ENCODE measurements around the gene NLGN4Y. TPM values are rescaled to one million over a fixed set of nuclear protein-coding genes. Genes with fewer than 3 reads are reported as not detected.

Gene NLGN4Y
- total RNA-seq, result 22.0 and 30.4 TPM in 2 replicates

DNA sequence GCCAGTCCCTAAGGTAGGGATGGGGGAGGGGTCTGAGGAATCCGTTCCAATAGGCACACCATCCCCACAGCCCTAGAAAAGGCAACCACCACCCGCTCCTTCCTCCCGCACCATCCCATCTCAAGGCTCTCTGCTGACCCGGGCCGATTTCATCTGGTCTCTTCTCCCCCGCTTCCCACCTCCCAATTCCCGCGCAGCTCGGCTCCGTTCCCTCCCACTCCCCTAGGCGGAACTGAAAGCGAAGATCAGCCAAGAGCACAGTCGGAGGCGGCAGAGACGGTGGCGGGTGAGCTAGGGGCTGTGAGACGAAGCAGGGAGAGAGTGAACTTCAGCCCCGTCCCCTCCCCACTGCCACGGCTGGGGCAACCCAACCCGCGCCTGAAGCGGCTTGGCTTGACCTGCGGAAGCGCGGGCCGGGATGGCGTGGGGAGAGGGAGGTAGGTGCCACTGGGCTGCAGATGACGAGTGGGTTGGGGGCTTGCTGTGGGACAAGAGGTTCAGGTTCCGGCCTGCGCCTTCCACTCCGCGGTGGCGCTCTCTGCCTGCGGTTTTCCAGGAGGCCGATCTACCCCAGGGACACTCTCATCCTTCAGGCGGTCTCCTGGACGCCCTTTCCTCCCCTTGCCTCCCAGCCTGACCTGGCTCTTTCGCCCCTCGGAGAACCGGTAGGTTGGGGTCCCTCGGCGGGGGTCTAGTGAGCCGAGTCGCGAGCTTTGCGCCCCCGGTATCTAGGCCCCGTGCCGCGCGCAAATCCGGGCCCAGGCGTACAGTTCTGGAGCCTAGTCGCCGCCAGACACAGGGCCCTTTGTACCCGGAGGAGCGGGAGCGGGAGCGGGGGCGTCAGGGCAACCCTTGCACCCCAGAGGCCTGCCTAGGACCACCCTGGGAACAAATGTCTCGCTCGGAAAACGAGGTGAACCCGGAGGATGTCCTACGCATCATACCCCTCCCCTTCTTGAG is at the start of gene NLGN4Y:
Gene NLGN4Y (plus strand): TSS at position 258 of the 960 bp plus-strand sequence. CDS start 97,591 bp downstream, outside the sequence.

